ENCODE data around the gene GPR137B.

DNA sequence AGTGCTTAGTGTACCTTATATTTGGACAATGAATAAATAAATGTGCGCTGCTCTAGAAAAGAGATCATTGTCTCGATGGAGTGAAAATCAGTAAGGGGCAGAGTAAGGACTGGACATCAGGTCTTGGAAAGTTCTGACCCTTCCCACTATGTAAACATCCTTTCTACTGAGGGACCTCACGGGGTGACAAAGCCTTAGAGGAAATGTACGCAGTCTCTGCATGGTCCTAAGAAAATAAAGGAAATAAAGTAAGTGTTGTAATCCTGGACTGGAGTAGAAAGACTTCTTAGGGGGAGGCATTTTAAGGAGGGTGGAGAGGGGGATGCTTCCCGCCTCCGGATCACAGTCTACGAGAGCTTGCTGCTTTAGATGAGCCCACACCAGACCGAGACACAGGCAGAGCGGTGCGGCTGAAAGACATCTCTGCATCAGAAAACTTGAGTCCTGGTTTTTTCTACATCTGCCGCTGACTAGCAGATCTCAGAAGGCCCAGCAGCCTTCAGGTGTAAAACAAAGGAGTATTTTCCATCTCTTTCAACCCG is 22.3 kb upstream of the GPR137B start:
- TF ChIP-seq, protein P1, sequence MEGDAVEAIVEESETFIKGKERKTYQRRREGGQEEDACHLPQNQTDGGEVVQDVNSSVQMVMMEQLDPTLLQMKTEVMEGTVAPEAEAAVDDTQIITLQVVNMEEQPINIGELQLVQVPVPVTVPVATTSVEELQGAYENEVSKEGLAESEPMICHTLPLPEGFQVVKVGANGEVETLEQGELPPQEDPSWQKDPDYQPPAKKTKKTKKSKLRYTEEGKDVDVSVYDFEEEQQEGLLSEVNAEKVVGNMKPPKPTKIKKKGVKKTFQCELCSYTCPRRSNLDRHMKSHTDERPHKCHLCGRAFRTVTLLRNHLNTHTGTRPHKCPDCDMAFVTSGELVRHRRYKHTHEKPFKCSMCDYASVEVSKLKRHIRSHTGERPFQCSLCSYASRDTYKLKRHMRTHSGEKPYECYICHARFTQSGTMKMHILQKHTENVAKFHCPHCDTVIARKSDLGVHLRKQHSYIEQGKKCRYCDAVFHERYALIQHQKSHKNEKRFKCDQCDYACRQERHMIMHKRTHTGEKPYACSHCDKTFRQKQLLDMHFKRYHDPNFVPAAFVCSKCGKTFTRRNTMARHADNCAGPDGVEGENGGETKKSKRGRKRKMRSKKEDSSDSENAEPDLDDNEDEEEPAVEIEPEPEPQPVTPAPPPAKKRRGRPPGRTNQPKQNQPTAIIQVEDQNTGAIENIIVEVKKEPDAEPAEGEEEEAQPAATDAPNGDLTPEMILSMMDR (IDR thresholded peaks at IDR 0.05; ENCODE audit: low read depth, low read length, poor library complexity, severe bottlenecking), result no peak
- TF ChIP-seq EZH2phosphoT487 (IDR thresholded peaks at IDR 0.05; ENCODE audit: borderline replicate concordance, low read length), result no peak
